ENCODE data around the gene RNF182. TPM values are rescaled to one million over a fixed set of nuclear protein-coding genes. Genes with fewer than 3 reads are reported as not detected.

RNF182 gene
- polyA plus RNA-seq, 1 of the 3 experiments (the other 2 are of a cell fraction), result 8.0 TPM

- Histone ChIP-seq H3K27me3 (ENCODE audit: insufficient read depth) (no peaks in the 10 kb centered on the region), H3K4me2 (no peak overlapping the region), H3K9me3 (no peaks in the 10 kb centered on the region), H2AFZ (ENCODE audit: low read depth) (no peak overlapping the region), H3K27ac (ENCODE audit: low read depth in 2 of 2, low read length in 1 of 2) (no peak overlapping the region), H3K9ac (no peak overlapping the region), H3K4me1 (ENCODE audit: control insufficient read depth in 1 of 2, insufficient read depth in 2 of 2, low read depth in 1 of 2, low read length in 1 of 2) (peaks cover 0 to 2% of the 10 kb centered on the region in 2 experiments; a peak in 1 of 4 replicates), H3K79me2 (ENCODE audit: insufficient read depth) (no peaks in the 10 kb centered on the region), H3K9me2 (no peaks in the 10 kb centered on the region), H3K4me3 (ENCODE audit: low read depth in 2 of 2, low read length in 1 of 2) (no peak overlapping the region), H3K36me3 (replicated peaks in 1 of 2; ENCODE audit: control insufficient read depth in 1 of 2, insufficient read depth in 2 of 2, low read length in 1 of 2) (no peaks in the 10 kb centered on the region), H3F3A (replicated peaks; ENCODE audit: insufficient read depth) (no peaks in the 10 kb centered on the region), H4K20me1 (ENCODE audit: insufficient read depth) (no peaks in the 10 kb centered on the region)
- no peak for DNase-seq
- ChIA-PET CTCF (interaction anchor here (1.0 to 5.3 kb wide), 4 partner anchors 15 to 158 kb away, joined by 3 to 155 read pairs (median 4); no protein-coding TSS in a partner anchor), POLR2A (no interaction called here)
- 19% methylated on average over 2 of the region's 2 CpGs for WGBS (ENCODE audit: low lambda C conversion rate)
- TF ChIP-seq RCOR1 (IDR thresholded peaks at IDR 0.05; ENCODE audit: low read length) (no peak), JUND (IDR thresholded peaks at IDR 0.05) (no peak), TEAD4 (IDR thresholded peaks at IDR 0.05; ENCODE audit: borderline replicate concordance, insufficient read depth) (no peak), PBX3 (IDR thresholded peaks at IDR 0.05) (no peak), USF2 (IDR thresholded peaks at IDR 0.05; ENCODE audit: borderline replicate concordance, low read depth, low read length) (no peak), SMC3 (IDR thresholded peaks at IDR 0.05; ENCODE audit: low read depth, low read length) (no peak), NRF1 (IDR thresholded peaks at IDR 0.05; ENCODE audit: low read depth, low read length) (no peak), FOXM1 (IDR thresholded peaks at IDR 0.05; ENCODE audit: low read depth) (no peak), CTCF (IDR thresholded peaks at IDR 0.05) (no peak), RFX5 (IDR thresholded peaks at IDR 0.05; ENCODE audit: low read length) (no peak), TCF12 (IDR thresholded peaks at IDR 0.05) (no peak), FOXJ3 (CRISPR knock-in tag; IDR thresholded peaks at IDR 0.05) (no peak), CHD2 (IDR thresholded peaks at IDR 0.05; ENCODE audit: low read length, partially characterized antibody) (no peak), NFIC (IDR thresholded peaks at IDR 0.05; ENCODE audit: borderline replicate concordance) (no peak), IRF3 (IDR thresholded peaks at IDR 0.05; ENCODE audit: low read depth, low read length) (no peak), FOSL2 (IDR thresholded peaks at IDR 0.05; ENCODE audit: borderline replicate concordance, low read depth) (no peak), MEF2A (IDR thresholded peaks at IDR 0.05; ENCODE audit: borderline replicate concordance, low read depth) (no peak)
Observed at GRCh38 chr6:13907001-13907350, 17.8 kb upstream of the RNF182 start.
